HG02973 (cell line): ENCODE measurements around the gene GABRB3.

ENCODE experiments used
- ATAC-seq: cut with Tn5 transposase; IDR thresholded peaks from one replicate; pipeline ENCODE4 v1.9.1; 2021; ENCODE audit warnings: moderate library complexity; ENCODE audit not compliant: unreplicated experiment

Gene GABRB3

DNA sequence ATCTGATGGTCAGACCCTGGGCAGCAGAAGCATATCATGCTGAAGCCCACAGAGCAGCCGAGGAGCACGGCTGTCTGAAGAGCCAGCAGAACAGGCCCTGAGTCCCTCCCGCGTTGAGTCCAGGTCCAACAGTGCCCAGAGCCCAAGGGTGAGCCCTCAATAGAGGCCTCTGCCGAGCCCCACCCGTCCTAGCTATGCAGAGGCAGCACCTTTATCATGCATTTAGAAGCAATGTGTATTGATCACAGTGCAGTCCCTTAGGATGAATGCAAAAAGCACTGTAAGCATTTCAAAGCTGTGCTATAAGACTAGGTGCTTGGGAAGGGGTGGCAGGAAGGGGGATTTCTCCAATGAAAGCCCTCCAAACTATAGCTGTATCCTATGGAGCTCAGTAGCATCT is 208.5 kb downstream of the GABRB3 start:
- ATAC-seq, result no peak

DNA sequence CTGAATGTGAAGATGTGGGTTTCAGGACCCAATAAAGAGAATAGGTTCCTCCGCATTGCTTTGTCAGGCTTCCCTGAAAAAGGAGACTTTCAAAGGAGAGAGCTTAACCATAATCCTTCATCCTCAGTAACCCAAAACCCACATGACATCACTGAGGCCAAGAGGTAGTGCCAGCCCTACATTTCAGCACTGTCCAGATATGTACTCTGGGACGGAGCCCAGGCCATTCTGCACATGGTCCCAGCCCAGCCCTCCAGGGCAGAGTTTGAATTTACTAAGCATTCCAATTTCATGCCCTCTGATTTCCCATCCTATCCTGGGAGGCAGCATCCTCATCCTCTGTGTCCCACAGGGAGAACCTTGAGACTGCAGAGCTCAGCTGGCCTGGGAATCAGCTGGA is 210.5 kb downstream of the GABRB3 start:
- no peak for ATAC-seq

DNA sequence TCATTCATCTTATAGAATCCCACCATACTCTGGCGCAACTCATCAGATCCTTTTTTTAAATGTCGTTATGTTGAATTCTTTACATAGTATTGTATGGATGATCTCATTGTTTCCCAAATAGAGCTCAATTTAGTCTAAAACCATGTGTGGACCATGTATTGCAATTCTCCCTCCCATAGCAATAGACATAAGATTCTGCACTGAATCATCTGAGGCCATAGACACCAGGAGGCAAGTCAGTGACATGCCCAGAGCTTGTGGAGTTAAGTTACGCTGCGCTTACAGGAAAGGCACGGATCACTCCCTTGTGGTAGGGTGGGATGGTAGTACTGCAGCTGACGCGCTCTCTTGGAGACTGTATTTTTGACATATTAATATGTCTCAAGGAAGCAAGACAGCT is 211.0 kb downstream of the GABRB3 start:
- ATAC-seq, result no peak

DNA sequence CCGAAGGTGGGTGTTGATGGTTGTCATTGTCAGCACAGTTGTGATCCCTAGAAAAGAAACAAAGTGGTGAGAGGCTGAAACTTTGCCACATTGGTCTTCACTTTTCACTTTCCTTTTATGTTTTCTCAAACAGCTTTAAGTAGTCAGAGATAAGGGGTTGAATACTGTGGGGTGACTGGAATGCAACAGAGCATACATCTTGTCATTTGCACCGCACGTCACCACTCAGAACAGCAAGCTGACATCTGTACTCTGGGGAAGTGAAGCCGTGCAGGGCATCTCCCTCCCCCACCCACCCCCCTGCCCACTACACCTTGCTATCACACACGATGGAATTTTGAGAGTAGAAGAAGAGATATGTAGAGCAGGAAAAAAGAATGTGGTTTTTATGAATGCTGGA is 211.7 kb downstream of the GABRB3 start:
- ATAC-seq, result no peak

DNA sequence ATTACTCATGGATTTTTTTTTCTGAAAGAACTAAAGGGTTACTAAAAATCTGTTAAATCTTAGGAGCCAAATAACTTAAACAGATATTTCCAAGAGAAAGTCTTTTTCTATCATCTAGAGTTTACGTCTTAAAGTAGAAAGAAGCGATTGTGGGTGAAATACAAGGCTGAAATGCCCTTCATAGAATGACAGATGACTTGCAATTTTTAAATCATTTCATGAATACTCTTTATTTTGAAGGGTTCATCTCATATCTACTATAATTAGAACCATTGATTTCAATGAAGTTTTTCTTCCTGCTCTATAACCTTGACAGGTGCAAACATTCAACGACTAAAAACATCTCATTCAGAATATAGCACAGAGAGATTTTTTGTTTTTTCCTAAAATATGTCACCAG is 217.0 kb downstream of the GABRB3 start:
- no peak for ATAC-seq

DNA sequence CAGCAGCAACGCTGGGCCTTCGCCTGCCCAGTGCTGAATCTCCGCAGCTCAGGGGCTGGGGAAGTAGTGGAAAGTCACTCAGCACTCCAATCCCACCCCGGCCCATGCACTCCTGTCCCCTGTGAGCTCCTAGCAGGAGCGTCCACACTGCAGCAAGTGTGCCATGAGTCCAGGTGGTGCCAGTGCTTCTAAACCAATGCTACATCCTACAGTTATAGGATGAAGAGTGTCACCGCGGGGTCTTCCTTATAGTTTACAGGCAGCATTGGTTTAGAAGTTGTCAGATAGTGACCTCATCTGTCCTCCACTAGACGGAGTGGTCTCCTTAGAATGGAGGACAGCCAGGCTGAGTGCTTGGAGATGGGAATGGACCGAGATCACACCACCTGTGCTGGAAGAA is 221.4 kb downstream of the GABRB3 start:
- ATAC-seq, result no peak

DNA sequence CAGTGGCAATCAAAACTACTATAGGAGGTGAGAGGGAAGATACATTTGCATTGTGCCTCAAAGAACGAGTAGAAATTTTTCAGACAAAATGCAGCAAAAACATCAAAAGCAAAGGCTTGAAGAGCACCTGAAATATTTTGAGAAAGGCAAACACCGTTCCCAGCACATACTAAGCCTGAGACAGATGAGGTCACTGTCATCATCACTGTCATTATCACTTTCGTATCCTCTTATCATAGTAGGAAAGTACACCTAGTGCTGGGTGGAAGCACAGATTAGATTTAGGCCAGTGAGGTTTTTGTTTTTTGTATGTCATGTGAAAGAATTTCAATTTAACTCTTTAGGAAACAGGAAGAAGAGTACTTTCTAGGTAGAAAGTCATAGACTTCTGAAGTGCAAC is 222.0 kb downstream of the GABRB3 start:
- ATAC-seq, result no peak

DNA sequence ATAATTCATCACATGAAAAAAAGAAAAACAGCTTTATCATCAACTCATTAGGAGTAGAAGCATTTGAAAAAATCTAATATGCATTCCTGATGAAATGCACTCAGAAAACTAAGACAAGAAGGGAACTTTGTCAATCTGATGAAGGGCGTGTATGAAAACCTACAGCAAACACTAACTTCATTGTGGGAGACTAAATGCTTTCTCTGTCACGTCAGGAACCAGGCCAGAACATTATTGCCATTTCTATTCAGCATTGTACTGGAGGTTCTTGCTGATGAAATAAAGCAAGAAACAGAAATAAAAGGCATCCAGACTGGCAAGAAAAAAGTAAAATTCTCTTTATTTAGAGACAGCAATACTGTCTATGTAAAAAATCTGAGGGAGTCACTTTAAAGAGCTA is 235.2 kb downstream of the GABRB3 start:
- no peak for ATAC-seq

DNA sequence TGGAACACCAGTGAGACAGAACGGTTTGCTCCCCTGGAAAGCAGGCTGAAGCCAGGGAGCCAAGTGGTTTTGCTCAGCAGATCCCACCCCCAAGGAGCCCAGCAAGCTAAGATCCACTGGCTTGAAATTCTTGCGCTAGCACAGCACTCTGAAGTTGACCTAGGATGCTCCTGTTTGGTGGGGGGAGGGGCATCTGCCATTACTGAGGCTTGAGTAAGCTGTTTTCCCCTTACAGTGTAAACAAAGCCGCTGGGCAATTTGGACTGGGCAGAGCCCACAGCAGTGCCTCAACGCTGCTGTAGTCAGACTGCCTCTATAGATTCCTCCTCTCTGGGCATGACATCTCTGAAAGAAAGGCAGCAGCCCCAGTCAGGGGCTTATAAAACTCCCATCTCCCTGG is 241.4 kb downstream of the GABRB3 start:
- no peak for ATAC-seq

DNA sequence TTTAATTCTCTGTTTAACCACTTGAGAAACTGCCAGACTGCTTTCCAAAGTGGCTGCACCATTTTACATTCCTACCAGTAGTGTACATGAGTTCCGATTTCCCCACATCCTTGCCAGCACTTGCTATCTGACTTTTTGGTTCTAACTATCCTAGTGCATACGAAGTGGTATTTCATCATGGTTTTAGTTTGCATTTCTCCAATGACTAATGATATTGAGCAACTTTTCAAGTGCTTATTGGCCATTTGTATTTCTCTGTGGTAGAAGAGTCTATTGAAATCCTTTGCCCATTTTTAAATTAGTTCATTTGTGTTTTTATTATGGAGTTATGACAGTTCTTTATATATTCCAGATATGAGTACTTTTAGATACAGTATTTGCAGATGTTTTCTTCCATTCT is 247.8 kb downstream of the GABRB3 start:
- ATAC-seq, result no peak

DNA sequence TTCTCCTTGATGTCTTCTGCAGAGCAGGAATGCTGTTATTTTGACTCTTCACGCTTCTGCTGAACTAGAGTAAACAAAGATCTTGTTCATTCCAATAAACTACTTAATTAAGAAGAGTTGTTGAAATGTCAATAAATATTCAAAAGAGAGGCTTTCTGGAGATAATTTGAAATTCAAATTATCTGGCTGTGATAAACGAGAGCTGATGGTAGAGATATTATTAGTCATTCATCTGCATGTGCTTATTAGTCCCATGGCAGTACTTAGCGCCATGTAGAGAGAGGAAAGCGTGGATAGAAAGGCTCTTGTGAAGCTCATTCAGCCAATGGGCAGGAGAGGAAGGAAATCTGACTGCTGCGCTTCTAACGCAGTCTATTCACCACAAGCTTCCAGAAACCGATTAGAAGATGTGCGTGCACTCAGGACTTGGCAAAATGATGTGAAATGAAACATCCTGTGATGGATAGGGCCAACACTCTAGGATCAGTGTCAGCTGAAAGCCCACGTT is 251.1 kb downstream of the GABRB3 start:
- no peak for ATAC-seq

DNA sequence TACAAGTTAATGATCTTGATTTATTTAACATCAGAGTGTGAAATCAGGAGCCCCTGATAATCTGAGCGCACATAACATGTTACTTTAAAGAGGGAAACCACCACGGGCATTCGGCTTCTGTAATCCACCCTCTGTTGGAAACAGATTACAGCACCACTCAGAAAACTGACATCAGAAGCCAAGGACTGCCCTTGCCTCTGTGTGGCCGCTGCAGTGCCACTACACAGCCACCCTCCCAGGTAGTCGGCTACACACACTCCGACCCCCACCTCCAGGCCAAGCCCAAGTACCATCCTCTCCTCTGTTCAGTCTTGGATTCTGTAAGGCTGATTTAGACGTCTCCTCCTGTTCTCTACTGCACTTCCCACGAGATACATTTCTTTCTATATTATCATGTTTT is 251.7 kb downstream of the GABRB3 start:
- ATAC-seq, result no peak

DNA sequence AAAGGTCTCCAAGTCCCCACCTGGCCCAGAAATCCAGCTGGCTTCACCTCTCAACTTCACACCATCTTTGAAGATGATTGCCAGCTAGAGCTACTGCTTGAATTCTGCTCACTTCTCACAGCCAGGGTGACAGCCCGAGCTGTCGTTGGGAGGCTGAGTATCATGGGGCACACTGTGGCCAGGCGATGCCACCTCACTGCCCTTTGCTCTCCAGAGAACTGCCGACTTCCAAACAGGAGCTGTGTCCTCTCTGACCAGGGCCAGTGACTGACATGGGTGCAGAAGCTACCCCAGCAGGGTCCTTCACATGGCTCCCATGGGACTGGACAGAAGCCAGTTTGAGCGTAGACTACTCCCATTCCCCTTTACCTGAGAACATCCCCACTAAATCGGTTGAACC is 254.0 kb downstream of the GABRB3 start:
- ATAC-seq, result no peak

DNA sequence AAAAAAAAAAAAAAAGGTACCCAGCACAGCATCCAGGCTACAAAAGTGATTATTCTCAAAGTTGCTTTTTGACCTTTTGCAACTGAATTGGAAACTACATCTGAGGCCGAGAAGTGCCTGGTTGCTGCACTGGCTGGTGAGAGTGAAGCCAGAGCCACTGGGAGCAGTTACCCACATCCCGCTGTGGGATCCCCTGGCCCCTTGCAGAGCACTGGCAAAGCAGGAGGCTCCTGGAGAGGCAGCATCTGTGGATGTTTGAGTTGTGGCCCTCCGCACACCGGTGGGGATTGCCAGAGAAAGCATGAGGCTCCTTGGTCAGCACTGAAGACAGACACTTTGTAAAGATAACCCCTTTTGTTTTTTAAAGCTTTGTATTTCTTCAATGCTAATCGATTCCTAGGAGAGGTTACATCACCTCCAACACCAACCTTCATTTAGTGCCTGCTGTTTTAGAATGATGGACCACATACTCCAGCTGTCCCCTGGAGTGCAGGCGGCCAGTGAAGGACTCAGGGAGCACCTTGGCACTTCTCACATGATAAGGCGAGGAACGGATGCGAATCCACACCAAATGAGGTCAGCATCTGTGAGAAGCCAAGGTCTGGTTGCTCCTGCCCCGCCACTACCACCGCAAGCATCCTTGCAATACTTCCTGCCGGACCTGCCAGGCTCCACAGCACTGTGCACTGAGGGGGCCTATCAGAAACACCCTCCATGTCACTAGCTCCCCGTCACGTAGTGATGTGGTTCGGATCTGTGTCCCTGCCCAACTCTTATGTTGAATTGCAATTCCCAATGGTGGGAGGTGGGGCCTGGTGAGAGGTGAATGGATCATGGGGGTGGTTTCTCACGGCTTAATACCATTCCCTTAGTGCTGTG is 256.5 kb downstream of the GABRB3 start:
- ATAC-seq, result no peak

DNA sequence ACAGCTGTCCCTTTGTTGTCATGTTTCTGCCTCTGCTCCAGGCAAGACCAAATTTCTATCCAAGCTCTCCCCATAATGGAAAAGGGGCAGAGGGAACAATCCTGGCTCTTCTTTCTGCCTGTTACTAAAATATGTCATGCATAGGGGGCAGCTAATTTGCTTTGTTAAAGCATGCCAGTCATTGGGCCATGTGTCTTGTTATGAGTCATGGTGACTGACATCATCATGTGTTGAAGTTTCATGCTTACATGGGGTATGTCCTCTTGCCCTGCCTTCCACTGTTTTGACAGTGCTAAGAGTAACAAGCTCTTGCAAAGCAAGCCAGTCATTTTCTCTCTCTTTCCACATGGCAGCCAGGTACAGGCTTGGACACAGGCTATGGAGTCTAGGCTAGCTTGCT is 268.9 kb downstream of the GABRB3 start:
- ATAC-seq, result no peak
